Measurements from ENCODE around the gene ENTR1. TPM values are rescaled to one million over a fixed set of nuclear protein-coding genes. Genes with fewer than 3 reads are reported as not detected.

The ENTR1 gene
- total RNA-seq, 1 donor = 36.3 TPM

DNA sequence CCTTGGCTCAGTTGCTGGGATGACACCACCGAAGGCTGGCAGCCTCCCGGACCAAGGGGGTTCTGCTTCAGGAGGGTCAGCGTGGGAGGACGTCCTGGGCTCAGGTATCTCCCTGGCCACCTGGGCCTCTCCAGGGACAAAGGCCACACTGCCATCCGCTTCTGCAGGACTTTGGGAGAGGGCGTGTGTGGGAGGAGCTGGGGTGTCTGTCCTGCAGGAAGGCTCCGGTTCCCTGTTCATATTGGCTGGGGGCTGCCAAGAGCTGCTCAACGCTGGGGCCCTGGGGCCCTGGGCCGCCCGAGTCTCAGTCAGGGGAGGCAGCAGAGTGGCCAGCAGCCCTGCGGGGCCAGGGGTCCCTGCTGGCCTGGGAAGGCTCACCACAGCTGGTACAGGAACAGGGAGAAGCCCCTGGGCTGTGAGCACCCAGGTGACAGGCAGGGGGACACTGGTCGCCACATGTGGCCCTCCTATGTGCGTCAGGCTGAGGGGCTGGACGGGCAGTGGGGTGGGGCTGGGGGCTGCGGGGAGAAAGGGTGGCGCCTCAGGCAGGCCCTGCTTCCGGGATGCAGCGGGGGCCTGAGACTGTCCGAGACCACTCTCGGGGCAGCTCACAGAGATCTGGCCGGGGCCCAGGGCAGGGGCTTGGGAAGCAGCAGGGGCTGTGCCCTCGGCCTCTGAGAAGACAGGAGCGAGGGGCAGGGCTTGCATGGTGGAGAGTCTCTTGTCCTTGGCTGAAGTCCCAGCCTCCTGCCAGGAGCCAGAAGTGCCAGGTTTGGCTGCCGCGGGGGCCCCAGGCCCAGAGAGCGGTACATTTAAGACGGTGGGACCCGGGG, 32.0 kb downstream of the ENTR1 start:
- H3K4me3 ChIP-seq (ENCODE audit: low read depth, low read length) = no peak overlapping the region
- no peak for DNase-seq (ENCODE audit: low read depth)
- TF ChIP-seq, protein P1, sequence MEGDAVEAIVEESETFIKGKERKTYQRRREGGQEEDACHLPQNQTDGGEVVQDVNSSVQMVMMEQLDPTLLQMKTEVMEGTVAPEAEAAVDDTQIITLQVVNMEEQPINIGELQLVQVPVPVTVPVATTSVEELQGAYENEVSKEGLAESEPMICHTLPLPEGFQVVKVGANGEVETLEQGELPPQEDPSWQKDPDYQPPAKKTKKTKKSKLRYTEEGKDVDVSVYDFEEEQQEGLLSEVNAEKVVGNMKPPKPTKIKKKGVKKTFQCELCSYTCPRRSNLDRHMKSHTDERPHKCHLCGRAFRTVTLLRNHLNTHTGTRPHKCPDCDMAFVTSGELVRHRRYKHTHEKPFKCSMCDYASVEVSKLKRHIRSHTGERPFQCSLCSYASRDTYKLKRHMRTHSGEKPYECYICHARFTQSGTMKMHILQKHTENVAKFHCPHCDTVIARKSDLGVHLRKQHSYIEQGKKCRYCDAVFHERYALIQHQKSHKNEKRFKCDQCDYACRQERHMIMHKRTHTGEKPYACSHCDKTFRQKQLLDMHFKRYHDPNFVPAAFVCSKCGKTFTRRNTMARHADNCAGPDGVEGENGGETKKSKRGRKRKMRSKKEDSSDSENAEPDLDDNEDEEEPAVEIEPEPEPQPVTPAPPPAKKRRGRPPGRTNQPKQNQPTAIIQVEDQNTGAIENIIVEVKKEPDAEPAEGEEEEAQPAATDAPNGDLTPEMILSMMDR (IDR thresholded peaks at IDR 0.05; ENCODE audit: insufficient read depth, low read length) = no peak

DNA sequence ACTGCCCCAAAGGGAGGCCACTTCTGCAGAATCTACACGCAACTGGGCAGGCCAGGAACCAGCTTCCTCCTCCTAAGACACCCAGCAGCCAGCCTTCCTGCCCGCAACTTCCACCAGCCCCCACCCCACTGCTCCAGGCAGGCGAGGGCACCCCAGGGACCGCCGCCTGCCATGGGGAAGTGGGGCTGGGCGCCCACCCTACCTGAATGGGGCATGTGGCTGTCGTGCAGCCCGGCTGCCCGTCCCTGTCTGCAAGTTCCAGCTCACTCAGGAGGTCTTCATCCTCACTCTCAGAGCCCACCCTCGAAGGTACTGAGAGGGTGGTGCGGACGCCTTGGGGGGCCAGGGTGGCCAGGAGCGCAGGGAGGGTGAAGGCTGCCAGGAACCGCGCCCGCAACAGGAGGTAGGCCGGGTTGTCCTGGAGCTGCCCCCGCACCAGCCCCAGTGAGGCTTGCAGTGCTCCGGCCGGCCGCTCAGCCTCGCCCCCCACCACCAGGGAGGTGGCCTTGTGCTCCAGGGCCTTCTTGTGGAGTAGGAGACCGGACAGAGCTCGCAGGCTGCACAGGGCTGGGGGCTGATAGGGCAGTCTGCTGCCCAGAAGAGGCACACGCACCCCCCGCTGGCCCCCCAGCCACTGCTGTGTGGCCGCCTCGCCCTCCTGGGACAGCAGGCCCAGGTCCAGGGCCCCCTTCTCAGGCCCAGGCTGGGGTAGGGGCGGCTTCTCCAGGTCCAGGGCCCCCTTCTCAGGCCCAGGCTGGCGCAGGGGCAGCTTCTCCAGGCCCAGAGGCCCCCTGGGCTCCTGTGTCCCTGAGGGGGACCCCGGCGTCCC, 32.9 kb downstream of the ENTR1 start:
- DNase-seq (ENCODE audit: low read depth) = no peak
- TF ChIP-seq, protein P1 (IDR thresholded peaks at IDR 0.05; ENCODE audit: insufficient read depth, low read length) = no peak
- no peak overlapping the region for H3K4me3 ChIP-seq (ENCODE audit: low read depth, low read length)

DNA sequence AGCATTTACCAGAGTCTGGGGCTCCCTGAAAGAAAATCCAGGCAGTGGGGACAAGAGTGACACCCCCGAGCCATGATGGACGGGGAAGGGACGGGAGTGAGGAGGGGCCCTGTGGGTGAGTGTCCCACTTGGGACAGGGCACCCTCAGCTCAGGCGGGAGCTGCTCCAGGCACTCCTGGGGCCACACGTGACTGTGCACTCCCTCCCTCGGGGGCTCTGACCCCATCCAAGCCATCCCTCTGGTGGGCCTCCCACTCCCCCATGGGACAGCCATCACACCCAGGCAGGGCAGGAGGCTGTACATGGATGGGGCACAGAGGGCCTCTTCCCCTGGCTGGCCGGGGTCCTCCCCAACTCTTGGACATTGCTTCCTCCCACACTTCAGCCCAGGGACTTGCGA, 34.0 kb downstream of the ENTR1 start:
- TF ChIP-seq, protein P1 (IDR thresholded peaks at IDR 0.05; ENCODE audit: insufficient read depth, low read length) = no peak
- no peak overlapping the region for H3K4me3 ChIP-seq (ENCODE audit: low read depth, low read length)
- no peak for DNase-seq (ENCODE audit: low read depth)

DNA sequence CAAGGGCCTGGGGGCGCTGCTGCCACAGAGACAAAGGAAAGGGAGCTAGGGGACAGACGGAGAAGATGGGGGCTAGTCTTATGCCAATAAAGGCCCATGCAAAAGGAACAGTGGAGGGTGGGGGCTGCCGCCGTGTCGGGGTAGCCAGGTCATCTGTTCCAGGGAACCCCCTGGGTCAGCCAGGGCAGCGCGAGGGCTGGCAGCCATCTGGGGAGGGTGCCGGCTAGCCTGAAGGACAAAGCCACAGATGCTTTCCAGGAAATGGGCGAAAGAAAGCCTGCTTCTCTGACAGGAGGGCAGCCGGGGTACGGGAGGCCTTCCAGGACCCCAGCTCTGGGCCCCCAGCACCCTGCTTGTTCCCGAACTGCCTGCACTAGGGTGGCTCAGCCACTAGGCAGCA, 35.3 kb downstream of the ENTR1 start:
- TF ChIP-seq, protein P1 (IDR thresholded peaks at IDR 0.05; ENCODE audit: insufficient read depth, low read length) = no peak
- no peak overlapping the region for H3K4me3 ChIP-seq (ENCODE audit: low read depth, low read length)
- no peak for DNase-seq (ENCODE audit: low read depth)

DNA sequence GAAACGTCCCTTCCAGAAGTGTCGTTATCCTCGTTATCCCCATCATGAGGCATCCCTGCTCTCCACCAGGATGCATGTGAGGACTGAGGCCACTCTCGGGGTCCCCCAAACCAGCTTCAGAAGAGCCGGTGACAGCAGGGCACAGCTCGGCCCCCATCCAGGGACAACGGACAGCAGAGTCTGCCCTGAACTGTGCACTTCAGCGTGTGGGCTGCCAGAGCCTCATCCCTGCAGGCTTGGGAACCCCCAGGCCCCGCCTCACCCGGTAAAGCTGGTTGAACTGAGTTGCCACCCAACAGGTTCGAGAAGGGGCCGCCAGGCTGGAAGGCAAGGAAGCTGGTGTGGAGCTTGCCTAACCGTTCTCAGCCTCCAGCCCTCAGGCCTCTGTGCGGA, 36.2 kb downstream of the ENTR1 start:
- H3K4me3 ChIP-seq (ENCODE audit: low read depth, low read length) = no peak overlapping the region
- DNase-seq (ENCODE audit: low read depth) = no peak
- TF ChIP-seq, protein P1 (IDR thresholded peaks at IDR 0.05; ENCODE audit: insufficient read depth, low read length) = no peak

DNA sequence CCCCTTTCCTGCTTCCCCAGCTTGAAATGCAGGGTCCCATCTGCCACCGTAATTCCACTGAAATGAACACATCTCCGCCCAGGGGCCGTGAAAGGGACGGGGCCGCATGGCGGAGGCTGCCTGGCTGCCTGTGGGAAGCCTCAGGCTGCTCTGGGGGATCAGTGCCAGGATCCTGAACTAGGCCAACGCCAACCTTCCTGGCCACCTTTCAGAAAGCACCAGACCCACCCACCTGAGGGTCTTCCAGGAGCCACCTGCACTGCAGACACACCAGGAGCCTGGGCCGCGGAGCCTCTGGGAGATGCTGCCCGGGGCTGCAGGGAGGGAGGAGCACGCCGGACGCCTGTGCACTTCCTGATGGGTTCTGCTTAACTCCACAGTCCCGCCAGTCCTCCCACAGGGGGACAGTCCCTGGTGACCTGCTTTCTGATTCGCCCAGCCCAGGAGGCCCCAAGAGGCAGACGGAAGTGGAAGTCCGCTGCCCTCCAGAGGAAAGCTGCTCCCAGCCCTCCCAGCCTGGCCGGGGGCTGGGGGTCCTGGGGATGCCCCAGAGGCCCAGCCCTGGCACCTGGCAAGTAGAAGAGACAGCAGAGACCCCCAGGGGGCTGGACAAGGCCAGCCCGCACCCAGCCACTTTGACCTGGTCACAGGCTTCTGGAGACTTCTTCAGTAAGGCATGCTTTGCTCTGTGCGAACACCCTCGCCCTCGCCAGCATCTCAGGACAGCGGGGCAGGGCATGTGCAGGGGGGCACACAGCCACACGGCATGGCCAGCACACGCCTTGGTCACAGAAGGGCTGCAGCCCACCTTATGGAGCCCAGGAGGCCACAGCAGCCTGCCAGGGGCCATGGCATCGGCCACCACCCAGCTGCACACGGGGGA, 36.9 kb downstream of the ENTR1 start, which contains the start of gene CARD9:
Gene CARD9 (minus strand): TSS at position 370 of the 883 bp plus-strand sequence. CDS start 1,591 bp downstream, outside the sequence.
- DNase-seq (ENCODE audit: low read depth) = no peak
- TF ChIP-seq, protein P1 (IDR thresholded peaks at IDR 0.05; ENCODE audit: insufficient read depth, low read length) = no peak

More for the DNA sequence above, 36.9 kb downstream of the ENTR1 start, which contains the start of gene CARD9:
- H3K4me3 ChIP-seq (ENCODE audit: low read depth, low read length) = peak within 1 kb of the TSS; percentile 9

All from fibroblast of the aortic adventitia (primary cell).